Measurements from ENCODE around the gene CCDC171.

DNA sequence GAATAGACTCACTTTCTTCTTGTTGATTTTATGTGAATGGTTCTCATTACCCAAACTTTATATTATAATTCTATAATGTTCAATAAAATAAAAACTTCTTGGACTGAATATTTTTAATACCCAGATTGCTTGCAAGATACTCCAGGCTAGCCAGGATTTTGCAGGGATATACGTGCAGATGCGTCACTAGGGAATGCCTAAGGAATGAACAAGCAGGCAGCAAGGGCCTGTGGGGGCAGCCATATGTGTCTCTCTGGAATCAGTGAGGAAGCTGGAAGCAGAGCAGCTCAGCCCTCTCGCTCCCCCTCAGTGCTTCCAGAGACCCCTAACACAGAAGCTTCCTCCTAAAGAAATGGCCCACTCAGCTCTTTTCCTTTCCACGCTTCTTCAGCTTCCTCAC lies 457.4 kb downstream of the CCDC171 start:
- TF ChIP-seq, protein P1, sequence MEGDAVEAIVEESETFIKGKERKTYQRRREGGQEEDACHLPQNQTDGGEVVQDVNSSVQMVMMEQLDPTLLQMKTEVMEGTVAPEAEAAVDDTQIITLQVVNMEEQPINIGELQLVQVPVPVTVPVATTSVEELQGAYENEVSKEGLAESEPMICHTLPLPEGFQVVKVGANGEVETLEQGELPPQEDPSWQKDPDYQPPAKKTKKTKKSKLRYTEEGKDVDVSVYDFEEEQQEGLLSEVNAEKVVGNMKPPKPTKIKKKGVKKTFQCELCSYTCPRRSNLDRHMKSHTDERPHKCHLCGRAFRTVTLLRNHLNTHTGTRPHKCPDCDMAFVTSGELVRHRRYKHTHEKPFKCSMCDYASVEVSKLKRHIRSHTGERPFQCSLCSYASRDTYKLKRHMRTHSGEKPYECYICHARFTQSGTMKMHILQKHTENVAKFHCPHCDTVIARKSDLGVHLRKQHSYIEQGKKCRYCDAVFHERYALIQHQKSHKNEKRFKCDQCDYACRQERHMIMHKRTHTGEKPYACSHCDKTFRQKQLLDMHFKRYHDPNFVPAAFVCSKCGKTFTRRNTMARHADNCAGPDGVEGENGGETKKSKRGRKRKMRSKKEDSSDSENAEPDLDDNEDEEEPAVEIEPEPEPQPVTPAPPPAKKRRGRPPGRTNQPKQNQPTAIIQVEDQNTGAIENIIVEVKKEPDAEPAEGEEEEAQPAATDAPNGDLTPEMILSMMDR (conservative IDR thresholded peaks at IDR 0.05; ENCODE audit: low read depth in 2 of 2), result no peak
- TF ChIP-seq NANOG (IDR thresholded peaks at IDR 0.05; ENCODE audit: borderline replicate concordance), result no peak
- TF ChIP-seq, protein P2, sequence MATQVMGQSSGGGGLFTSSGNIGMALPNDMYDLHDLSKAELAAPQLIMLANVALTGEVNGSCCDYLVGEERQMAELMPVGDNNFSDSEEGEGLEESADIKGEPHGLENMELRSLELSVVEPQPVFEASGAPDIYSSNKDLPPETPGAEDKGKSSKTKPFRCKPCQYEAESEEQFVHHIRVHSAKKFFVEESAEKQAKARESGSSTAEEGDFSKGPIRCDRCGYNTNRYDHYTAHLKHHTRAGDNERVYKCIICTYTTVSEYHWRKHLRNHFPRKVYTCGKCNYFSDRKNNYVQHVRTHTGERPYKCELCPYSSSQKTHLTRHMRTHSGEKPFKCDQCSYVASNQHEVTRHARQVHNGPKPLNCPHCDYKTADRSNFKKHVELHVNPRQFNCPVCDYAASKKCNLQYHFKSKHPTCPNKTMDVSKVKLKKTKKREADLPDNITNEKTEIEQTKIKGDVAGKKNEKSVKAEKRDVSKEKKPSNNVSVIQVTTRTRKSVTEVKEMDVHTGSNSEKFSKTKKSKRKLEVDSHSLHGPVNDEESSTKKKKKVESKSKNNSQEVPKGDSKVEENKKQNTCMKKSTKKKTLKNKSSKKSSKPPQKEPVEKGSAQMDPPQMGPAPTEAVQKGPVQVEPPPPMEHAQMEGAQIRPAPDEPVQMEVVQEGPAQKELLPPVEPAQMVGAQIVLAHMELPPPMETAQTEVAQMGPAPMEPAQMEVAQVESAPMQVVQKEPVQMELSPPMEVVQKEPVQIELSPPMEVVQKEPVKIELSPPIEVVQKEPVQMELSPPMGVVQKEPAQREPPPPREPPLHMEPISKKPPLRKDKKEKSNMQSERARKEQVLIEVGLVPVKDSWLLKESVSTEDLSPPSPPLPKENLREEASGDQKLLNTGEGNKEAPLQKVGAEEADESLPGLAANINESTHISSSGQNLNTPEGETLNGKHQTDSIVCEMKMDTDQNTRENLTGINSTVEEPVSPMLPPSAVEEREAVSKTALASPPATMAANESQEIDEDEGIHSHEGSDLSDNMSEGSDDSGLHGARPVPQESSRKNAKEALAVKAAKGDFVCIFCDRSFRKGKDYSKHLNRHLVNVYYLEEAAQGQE (IDR thresholded peaks at IDR 0.05; ENCODE audit: unreplicated experiment), result no peak
- TF ChIP-seq EZH2phosphoT487 (IDR thresholded peaks at IDR 0.05; ENCODE audit: unreplicated experiment), result no peak
- no peak for TF ChIP-seq POLR2AphosphoS5 (IDR thresholded peaks at IDR 0.05; ENCODE audit: low read depth)
- no peak for TF ChIP-seq CREB1 (CRISPR knock-in tag; IDR thresholded peaks at IDR 0.05; ENCODE audit: low read depth)
- no peak for TF ChIP-seq EZH2 (IDR thresholded peaks at IDR 0.05; ENCODE audit: low read depth, unreplicated experiment)
- TF ChIP-seq, protein P3, sequence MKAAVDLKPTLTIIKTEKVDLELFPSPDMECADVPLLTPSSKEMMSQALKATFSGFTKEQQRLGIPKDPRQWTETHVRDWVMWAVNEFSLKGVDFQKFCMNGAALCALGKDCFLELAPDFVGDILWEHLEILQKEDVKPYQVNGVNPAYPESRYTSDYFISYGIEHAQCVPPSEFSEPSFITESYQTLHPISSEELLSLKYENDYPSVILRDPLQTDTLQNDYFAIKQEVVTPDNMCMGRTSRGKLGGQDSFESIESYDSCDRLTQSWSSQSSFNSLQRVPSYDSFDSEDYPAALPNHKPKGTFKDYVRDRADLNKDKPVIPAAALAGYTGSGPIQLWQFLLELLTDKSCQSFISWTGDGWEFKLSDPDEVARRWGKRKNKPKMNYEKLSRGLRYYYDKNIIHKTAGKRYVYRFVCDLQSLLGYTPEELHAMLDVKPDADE (IDR thresholded peaks at IDR 0.05), result no peak
- TF ChIP-seq, protein P4, sequence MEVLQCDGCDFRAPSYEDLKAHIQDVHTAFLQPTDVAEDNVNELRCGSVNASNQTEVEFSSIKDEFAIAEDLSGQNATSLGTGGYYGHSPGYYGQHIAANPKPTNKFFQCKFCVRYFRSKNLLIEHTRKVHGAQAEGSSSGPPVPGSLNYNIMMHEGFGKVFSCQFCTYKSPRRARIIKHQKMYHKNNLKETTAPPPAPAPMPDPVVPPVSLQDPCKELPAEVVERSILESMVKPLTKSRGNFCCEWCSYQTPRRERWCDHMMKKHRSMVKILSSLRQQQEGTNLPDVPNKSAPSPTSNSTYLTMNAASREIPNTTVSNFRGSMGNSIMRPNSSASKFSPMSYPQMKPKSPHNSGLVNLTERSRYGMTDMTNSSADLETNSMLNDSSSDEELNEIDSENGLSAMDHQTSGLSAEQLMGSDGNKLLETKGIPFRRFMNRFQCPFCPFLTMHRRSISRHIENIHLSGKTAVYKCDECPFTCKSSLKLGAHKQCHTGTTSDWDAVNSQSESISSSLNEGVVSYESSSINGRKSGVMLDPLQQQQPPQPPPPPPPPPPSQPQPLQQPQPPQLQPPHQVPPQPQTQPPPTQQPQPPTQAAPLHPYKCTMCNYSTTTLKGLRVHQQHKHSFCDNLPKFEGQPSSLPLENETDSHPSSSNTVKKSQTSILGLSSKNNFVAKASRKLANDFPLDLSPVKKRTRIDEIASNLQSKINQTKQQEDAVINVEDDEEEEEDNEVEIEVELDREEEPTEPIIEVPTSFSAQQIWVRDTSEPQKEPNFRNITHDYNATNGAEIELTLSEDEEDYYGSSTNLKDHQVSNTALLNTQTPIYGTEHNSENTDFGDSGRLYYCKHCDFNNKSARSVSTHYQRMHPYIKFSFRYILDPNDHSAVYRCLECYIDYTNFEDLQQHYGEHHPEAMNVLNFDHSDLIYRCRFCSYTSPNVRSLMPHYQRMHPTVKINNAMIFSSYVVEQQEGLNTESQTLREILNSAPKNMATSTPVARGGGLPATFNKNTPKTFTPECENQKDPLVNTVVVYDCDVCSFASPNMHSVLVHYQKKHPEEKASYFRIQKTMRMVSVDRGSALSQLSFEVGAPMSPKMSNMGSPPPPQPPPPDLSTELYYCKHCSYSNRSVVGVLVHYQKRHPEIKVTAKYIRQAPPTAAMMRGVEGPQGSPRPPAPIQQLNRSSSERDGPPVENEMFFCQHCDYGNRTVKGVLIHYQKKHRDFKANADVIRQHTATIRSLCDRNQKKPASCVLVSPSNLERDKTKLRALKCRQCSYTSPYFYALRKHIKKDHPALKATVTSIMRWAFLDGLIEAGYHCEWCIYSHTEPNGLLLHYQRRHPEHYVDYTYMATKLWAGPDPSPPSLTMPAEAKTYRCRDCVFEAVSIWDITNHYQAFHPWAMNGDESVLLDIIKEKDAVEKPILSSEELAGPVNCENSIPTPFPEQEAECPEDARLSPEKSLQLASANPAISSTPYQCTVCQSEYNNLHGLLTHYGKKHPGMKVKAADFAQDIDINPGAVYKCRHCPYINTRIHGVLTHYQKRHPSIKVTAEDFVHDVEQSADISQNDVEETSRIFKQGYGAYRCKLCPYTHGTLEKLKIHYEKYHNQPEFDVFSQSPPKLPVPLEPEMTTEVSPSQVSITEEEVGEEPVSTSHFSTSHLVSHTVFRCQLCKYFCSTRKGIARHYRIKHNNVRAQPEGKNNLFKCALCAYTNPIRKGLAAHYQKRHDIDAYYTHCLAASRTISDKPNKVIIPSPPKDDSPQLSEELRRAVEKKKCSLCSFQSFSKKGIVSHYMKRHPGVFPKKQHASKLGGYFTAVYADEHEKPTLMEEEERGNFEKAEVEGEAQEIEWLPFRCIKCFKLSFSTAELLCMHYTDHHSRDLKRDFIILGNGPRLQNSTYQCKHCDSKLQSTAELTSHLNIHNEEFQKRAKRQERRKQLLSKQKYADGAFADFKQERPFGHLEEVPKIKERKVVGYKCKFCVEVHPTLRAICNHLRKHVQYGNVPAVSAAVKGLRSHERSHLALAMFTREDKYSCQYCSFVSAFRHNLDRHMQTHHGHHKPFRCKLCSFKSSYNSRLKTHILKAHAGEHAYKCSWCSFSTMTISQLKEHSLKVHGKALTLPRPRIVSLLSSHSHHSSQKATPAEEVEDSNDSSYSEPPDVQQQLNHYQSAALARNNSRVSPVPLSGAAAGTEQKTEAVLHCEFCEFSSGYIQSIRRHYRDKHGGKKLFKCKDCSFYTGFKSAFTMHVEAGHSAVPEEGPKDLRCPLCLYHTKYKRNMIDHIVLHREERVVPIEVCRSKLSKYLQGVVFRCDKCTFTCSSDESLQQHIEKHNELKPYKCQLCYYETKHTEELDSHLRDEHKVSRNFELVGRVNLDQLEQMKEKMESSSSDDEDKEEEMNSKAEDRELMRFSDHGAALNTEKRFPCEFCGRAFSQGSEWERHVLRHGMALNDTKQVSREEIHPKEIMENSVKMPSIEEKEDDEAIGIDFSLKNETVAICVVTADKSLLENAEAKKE (CRISPR knock-in tag; IDR thresholded peaks at IDR 0.05), result no peak
- TF ChIP-seq JUNB (IDR thresholded peaks at IDR 0.05; ENCODE audit: unreplicated experiment), result no peak

Measured in GM23338 (cell line).